Hepatocyte (in vitro differentiated cells): ENCODE results near the gene LMNB1.

Source experiments
- CTCF ChIP-seq: fragments of 200-600 bp; sonication (generic); IDR thresholded peaks from 2 replicates; pipeline ENCODE4 v1.5.1; 2016; ENCODE audit warnings: antibody characterized with exemption, mild to moderate bottlenecking; ENCODE audit not compliant: poor library complexity
- EZH2 ChIP-seq: fragments of 200-600 bp; sonication (generic); IDR thresholded peaks from 2 replicates; pipeline ENCODE4 v1.6.1; 2016; ENCODE audit warnings: antibody characterized with exemption, mild to moderate bottlenecking, borderline replicate concordance
- EZH2phosphoT487 ChIP-seq: fragments of 200-600 bp; sonication (generic); IDR thresholded peaks from one replicate; pipeline ENCODE4 v1.6.1; 2018; ENCODE audit warnings: antibody characterized with exemption, mild to moderate bottlenecking, low read depth, moderate library complexity; ENCODE audit not compliant: unreplicated experiment, severe bottlenecking

GRCh38 chr5:126829098-126829497, 52.2 kb downstream of the LMNB1 start:
- no peak for TF ChIP-seq CTCF
- TF ChIP-seq EZH2phosphoT487 = no peak
- no peak for TF ChIP-seq EZH2
